OCI-M2 (cell line): ENCODE data around the gene ATXN10.

Experiments
- DNase-seq: peaks from one replicate; lab custom pipeline; 2025; ENCODE audit not compliant: unreplicated experiment; lab: John Stamatoyannopoulos, UW

Gene ATXN10

DNA sequence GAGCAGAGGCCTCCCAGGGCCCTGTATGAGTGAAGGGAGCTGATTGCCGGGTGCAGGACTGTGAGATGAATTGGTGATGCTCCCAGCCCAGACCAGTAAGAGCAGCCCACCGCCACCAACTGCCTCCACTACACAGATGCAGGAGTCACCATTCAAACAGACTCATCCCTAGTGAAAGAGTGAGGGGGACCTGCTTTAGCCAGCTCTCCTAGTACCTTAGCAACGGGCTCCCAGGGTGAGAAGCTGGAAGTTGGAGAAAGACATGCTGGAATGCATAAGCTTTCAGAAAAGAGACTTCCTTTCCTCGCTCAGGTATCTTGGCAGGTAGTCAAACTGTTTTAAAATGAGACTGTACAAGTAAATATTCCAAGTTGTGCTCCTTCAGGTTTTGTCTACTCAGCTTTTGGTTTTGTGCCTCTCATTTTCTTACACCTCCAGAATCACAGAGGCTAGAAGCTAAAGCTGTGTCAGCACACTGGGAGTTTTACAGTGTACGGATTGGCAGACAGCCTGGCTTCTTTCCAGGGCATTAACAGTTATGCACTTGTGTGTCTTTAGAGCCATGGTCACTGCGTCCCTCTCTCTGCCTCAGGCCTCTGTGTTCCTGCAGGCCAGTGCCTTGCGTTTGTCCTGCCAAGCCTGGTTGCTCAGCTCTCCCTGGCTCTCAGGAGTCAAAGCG is 146.2 kb downstream of the ATXN10 start:
- no peak for DNase-seq

DNA sequence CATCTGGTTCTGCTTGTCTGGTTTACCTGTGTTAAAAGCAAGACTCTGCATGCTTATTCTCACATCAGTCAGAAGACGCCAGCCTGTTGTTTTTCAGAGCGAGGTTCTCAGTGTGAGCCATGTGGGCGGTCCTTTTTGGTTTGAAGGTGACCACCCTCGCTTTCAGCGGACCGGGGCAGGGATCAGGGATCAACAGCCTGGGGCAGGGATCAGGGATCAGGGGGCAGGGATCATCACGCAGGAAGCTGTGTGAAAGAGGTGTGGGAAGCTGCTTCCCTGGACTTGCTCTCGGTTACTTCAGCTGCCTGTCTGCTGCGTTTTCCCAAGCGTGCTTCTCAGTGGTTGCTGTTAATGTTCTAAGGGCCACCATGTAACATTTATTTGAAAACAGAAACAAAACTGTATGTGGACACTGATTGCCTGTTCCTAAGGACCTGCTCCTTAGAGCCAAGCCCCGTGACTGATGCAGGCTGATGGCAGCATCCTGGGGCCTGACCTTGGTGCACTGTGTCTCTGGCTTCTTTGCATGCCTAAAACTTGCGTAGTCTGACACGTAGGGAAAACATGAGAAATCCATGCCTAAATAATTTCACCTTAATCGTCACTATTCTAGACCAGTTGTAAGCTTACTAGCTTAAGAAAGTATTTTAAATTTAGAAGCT is 146.9 kb downstream of the ATXN10 start:
- no peak for DNase-seq

DNA sequence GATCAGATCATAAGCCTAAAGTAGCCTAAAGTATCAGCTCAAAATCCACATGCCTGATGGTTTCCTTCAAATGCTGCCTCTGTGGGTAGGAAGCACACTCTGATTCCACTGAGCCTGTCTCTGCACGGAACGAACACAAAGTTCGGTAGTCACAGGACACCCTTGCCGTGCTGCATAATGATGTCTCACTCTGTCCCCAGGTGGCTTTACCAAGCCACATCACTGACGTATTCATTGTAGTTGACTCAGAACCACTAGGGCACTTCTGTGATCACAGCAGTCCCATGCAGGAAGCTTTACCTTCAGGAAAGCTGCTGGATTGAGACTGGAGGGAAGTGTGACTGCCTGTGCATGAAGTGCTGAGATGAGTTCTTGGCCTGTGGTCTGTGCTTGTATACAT is 147.7 kb downstream of the ATXN10 start:
- no peak for DNase-seq

- DNase-seq, result no peak
These were observed 151.7 kb downstream of the ATXN10 start for GRCh38 chr22:45823336-45823735.

GRCh38 chr22:45826520-45826919 is 154.9 kb downstream of the ATXN10 start:
- no peak for DNase-seq

DNA sequence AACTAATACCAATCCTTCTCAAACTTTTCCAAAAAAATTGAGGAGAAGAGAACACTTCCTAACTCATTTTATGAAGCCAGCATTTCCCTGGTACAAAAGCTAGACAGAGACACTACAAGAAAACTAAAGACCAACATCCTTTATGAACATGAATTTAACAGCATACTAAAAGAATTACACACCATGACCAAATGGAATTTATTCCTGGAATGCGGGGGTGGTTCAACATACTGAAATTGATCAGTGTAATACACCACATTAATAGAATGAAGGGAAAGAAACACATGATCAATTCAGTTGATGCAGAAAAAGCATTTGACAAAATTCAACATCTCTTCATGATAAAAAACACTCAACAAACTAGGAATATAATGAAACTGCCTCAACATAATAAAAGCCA is 157.2 kb downstream of the ATXN10 start:
- no peak for DNase-seq

DNA sequence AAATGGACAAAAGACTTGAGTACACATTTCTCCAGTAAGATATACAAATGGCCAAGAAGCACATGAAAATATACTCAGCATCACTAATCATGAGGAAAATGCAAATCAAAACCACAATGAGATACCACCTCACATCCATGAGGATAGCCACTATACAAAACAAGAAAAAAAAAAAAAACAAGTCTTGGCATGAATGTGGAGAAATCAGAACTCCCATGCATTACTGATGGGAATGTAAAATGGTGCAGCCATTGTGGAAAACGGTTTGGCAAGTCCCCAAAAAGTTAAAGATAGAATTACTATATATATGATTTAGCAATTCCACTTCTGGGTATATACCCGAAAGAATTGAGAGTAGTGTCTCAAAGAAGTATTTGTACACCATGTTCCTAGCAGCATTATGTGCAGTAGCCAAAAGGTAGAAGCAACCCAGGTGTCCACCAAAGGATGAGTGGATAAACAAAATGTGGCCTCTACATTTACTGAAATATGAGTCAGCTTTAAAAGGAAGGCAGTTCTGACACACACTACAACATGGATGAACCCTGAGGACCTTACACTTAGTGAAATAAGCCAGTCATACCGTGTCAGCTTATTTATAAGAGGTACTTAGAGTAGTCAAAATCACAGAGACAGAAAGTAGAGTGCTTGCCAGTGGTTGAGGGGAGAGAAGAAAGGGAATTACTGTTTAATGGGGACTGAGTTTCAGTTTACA is 159.1 kb downstream of the ATXN10 start:
- DNase-seq, result no peak

DNA sequence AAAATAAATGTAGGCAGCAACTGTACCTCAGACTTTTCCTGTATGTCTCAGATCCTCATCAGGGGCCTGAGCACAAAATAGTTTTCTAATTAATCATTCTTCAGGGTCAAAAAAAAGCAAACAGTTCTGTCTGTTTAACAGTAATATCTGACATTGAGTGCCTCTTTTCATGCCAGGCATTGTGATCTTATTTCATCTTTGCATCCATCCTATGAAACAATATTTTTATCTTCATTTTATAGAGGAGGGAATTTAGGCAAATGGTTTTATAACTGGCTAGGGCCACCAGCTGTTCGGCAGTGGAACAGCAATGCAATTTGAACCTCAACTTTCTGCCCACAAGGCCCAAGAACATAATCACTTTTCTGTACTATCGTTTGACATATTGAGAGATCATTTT is 159.8 kb downstream of the ATXN10 start:
- no peak for DNase-seq

DNA sequence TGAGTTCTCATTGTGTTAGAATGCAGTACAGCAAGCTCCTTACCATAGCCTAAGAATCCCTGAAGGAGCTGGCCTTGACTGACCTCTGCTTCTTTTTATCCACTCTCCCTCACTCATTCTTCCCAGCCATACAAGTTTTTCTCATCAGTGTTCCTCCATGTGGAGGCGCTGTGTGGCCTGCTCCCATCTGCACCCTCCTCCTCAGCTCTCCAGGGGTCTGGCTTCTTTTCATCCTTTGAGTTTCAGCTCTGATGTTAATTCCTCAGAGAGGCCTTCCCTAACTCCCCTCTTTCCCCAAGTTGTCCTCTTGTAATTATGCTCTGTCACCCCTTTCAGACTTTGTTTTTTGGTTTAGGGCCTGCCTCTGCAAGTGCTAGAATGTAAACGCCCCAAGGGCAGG is 160.5 kb downstream of the ATXN10 start:
- DNase-seq, result no peak

DNA sequence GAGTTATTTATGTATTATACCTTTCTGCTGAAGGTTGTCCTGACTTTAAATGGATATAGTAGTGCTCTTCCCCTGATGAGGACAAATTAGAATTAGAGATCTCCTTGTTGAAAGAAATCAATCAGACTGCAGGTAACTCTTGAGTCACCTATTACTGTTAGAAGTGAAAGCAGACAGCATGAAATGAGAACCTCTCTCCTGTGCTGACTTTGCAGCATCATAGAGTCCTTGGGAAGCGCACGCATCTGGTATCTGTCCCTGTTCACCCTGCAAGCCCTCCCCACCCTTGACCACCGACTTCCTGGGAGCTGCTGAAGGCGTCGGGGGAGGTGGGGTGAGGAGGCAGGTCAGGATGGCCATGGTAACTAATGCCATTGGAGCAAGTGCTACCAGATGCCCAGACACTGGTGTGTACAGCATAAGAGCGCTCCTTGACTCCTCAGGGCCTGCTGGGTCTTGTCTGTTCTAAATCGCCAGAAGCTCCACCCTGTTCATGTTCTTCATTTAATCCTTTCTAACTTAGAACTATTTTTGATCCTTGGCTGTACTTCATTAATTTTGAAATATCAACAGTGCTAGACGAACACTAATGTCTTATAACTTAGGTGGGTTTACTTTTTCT is 161.4 kb downstream of the ATXN10 start:
- DNase-seq, result no peak

DNA sequence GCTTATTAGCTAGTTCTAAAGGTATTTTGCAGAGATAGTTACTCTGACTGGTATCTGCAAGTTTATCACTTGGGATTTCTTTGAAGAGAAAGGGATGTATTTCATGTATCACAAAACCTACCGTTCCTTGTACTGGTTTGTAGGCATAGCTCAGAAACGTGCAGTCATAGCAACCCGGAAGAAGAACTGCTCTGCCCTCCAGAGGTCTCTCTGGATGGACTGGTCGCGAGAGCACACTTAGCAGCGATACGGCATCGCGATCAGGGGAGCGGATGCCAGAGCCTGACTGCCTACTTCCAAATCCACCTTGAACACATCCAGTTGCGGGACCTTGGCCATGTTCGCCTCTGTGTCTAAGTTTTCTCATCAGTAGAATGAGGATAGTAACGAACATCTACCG is 162.0 kb downstream of the ATXN10 start:
- DNase-seq, result no peak

GRCh38 chr22:45834241-45834640 is 162.6 kb downstream of the ATXN10 start:
- DNase-seq, result no peak

DNA sequence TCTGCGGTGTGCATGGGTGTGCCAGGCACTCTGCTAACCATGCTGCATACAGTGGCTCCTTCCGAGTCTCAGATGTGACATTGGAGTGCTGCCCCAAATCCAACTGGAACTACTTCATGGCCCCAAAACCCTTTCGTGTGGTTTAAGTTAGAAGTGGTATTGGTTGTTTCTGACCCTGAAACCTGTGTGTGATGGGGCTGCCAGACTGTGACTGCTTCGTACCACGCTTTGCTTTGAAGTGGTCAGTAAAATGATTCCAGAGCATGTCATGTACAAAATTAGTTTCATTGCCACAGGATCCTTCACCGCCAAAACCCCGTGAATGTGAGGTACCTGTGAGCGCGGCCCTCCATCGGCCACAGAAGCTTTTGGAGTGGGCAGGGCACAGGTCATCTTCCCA is 163.2 kb downstream of the ATXN10 start:
- DNase-seq, result no peak

GRCh38 chr22:45836418-45837169 is 165.0 kb downstream of the ATXN10 start:
- no peak for DNase-seq

DNA sequence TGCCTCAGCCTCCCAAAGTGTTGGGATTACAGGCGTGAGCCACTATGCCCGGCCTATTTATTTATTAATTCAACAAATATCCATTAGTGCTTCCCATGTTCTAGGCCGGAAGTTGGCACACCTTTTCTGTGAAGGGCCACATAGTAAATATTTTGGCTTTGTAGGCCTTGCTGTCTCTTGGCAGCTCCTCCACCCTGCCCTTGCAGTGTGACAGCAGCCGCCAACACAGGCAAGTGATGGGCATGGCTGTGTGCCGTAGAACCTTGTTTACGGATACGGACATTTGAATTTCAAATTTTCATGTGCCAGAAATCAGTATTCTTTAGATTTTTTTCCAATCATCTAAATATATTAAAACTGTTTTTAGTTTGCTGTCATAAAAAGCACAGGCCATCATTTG is 165.9 kb downstream of the ATXN10 start:
- DNase-seq, result no peak

DNA sequence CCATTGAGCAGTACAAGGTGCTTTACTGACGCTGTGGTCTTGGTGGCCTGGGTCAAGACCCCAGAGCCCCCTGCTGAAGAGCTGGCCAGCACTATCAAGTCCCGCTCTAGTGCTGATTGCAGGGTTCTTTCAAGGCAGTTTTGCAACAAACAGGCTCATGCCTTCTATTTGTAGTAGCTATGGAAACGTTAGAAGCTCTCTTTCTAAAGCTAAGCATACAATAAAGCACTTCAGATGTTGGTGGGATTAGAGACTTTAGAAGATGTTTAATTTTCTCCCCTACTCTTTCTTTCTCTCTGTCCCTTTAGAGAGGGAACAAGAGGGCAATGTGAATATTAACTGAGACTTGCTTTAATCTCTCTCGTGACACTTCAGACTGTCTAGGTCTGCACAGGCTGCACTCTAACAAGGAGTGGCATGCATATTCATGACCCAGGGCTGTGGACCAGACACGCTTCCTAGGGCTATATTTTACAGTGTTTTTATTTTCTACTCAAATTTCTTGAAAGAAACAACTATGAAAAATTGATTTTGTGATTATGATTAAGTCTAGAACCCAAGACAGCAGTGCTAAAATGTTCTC is 166.8 kb downstream of the ATXN10 start:
- no peak for DNase-seq

- DNase-seq, result no peak
These were observed 168.8 kb downstream of the ATXN10 start for GRCh38 chr22:45840483-45840882.

DNA sequence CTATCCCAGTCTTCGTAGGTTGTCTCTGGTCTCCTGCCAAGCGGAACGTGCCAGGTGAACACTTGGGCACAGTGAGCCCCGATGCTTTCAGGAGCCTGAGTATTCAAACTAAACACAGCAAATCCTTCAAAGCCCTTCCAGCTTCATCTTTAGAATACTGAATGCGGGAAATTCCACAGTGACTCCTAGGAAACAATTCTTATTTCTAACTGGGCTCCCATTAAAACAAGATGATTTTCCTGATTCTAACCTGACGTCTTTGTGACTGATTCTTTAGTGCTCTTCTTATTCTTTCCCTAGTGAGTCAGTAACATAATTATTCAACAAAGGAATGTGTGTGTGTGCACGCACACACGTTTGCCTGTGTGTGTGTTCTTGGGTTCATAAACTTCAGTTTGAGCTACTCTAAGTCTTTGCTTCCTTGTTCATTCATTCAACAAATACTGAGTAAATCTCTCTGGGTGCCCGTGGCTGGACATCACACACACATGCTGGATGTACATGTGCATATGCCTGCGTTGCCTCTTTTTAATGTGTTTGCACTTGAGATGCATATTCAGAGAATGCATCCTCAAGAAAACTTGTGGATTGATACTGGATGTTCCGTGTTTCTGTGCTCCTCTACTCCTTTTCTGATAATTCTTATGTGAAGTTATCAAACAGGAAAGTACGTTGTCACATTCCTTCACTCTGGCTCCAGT is 170.8 kb downstream of the ATXN10 start:
- DNase-seq, result no peak

DNA sequence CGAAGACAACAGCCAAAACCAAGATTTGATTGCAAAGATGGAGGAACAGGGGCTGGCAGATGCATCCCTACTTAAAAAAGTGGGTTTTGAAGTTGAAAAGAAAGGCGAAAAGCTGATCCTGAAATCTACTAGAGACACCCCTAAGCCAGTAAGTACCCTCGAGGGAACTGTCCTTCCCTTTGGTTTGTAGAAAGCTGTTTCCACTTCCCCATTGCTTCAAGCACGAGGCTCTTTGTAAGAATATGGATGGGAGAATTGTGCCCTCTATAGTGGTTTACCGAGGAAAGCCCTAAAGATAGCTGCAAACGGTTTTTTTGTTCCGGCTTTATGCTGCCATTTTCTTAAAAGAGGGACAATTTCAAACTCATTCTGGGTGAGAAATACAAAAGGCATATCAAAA is 171.4 kb downstream of the ATXN10 start:
- DNase-seq, result no peak

- DNase-seq, result no peak
These were observed 172.4 kb downstream of the ATXN10 start for GRCh38 chr22:45843986-45844385.
